Measurements from ENCODE around the gene ZNF93.

DNA sequence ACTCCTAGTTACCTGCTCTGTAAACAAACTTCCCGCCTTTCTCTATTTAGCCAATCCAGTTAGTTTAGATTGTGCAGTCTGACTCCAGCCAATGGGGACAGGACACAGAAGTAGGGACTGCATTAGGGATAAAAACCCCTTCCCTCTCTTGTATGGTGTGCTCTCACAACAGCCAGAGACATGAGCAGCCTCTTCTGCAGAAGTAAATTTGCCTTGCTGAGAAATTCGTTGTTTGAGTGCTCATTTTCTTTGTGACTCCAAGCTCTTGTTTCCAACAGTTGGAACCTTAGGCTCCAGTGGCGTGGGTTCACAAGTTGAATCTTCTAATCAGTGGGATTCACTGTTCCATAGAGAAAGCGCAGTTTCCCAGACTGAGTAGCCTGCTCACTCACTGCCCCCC lies 66.1 kb downstream of the ZNF93 start:
- TF ChIP-seq, protein P1, sequence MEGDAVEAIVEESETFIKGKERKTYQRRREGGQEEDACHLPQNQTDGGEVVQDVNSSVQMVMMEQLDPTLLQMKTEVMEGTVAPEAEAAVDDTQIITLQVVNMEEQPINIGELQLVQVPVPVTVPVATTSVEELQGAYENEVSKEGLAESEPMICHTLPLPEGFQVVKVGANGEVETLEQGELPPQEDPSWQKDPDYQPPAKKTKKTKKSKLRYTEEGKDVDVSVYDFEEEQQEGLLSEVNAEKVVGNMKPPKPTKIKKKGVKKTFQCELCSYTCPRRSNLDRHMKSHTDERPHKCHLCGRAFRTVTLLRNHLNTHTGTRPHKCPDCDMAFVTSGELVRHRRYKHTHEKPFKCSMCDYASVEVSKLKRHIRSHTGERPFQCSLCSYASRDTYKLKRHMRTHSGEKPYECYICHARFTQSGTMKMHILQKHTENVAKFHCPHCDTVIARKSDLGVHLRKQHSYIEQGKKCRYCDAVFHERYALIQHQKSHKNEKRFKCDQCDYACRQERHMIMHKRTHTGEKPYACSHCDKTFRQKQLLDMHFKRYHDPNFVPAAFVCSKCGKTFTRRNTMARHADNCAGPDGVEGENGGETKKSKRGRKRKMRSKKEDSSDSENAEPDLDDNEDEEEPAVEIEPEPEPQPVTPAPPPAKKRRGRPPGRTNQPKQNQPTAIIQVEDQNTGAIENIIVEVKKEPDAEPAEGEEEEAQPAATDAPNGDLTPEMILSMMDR (IDR thresholded peaks at IDR 0.05) = no peak
- TF ChIP-seq POLR2A (IDR thresholded peaks at IDR 0.05) = no peak

Data from lower leg skin (tissue), 3 donors.